IMR-90 (cell line): ENCODE results near the gene UNC13C.

Experiments used
- FOS ChIP-seq: fragments of 150-350 bp; IDR thresholded peaks from 2 replicates; pipeline ENCODE4 v1.6.1; 2016; ENCODE audit warnings: low read depth, low read length
- MAFK ChIP-seq: IDR thresholded peaks from 2 replicates; pipeline ENCODE4 v1.6.1; 2012; ENCODE audit warnings: low read depth, low read length, improper control_type of control experiment
- MAZ ChIP-seq: IDR thresholded peaks from 2 replicates; pipeline ENCODE4 v1.6.1; 2012; ENCODE audit warnings: low read depth, mild to moderate bottlenecking, low read length, improper control_type of control experiment, moderate library complexity, borderline replicate concordance
- MXI1 ChIP-seq: IDR thresholded peaks from 2 replicates; pipeline ENCODE4 v1.6.1; 2012; ENCODE audit warnings: low read depth, mild to moderate bottlenecking, low read length, moderate library complexity, borderline replicate concordance
- NFE2L2 ChIP-seq: fragments of 150-350 bp; IDR thresholded peaks from 2 replicates; pipeline ENCODE4 v1.6.1; 2016; ENCODE audit warnings: low read depth, mild to moderate bottlenecking, low read length
- POLR2A ChIP-seq: IDR thresholded peaks from 2 replicates; pipeline ENCODE4 v1.6.1; 2012; ENCODE audit warnings: mild to moderate bottlenecking, low read depth, low read length
- RAD21 ChIP-seq: IDR thresholded peaks from 2 replicates; pipeline ENCODE4 v1.6.1; 2012; ENCODE audit warnings: low read length, improper control_type of control experiment
- RCOR1 ChIP-seq: IDR thresholded peaks from 2 replicates; pipeline ENCODE4 v1.6.1; 2012; ENCODE audit warnings: mild to moderate bottlenecking, low read length, improper control_type of control experiment; ENCODE audit not compliant: insufficient replicate concordance
- TF ChIP-seq, protein P1 (sequence below): fragments of 150-350 bp; IDR thresholded peaks from 2 replicates; pipeline ENCODE4 v1.6.1; 2017; ENCODE audit warnings: mild to moderate bottlenecking, antibody characterized with exemption, low read length, low read depth
- TF ChIP-seq, protein P2 (sequence below): conservative IDR thresholded peaks from 2 replicates; pipeline ENCODE4 v1.5.1; 2012; ENCODE audit warnings: mild to moderate bottlenecking, low read depth, low read length, improper control_type of control experiment

GRCh38 chr15:54373332-54373731, 395.1 kb downstream of the UNC13C start:
- TF ChIP-seq POLR2A (no peak), NFE2L2 (no peak), RAD21 (no peak), MAFK (no peak), RCOR1 (no peak), MXI1 (no peak), MAZ (no peak), FOS (no peak)
- TF ChIP-seq, protein P1, sequence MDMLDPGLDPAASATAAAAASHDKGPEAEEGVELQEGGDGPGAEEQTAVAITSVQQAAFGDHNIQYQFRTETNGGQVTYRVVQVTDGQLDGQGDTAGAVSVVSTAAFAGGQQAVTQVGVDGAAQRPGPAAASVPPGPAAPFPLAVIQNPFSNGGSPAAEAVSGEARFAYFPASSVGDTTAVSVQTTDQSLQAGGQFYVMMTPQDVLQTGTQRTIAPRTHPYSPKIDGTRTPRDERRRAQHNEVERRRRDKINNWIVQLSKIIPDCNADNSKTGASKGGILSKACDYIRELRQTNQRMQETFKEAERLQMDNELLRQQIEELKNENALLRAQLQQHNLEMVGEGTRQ = no peak
- TF ChIP-seq, protein P2, sequence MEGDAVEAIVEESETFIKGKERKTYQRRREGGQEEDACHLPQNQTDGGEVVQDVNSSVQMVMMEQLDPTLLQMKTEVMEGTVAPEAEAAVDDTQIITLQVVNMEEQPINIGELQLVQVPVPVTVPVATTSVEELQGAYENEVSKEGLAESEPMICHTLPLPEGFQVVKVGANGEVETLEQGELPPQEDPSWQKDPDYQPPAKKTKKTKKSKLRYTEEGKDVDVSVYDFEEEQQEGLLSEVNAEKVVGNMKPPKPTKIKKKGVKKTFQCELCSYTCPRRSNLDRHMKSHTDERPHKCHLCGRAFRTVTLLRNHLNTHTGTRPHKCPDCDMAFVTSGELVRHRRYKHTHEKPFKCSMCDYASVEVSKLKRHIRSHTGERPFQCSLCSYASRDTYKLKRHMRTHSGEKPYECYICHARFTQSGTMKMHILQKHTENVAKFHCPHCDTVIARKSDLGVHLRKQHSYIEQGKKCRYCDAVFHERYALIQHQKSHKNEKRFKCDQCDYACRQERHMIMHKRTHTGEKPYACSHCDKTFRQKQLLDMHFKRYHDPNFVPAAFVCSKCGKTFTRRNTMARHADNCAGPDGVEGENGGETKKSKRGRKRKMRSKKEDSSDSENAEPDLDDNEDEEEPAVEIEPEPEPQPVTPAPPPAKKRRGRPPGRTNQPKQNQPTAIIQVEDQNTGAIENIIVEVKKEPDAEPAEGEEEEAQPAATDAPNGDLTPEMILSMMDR = no peak
